HFFc6 (cell line): ENCODE data around the gene RFXAP. TPM values are rescaled to one million over a fixed set of nuclear protein-coding genes. Genes with fewer than 3 reads are reported as not detected.

ENCODE experiments used
- DNase-seq: peaks from one replicate; pipeline ENCODE4 v3.0.0-alpha.2; 2018
- H3K27ac Mint-ChIP-seq: 2 replicates; pipeline ENCODE4 v1.8.0; 2020; ENCODE audit warnings: mild to moderate bottlenecking, mixed read lengths
- H3K27me3 Mint-ChIP-seq: 2 replicates; pipeline ENCODE4 v1.8.0; 2021; ENCODE audit warnings: mild to moderate bottlenecking, moderate library complexity, mixed read lengths; ENCODE audit not compliant: insufficient read depth
- H3K36me3 Mint-ChIP-seq: 2 replicates; pipeline ENCODE4 v1.8.0; 2021; ENCODE audit warnings: low read depth, mixed read lengths
- H3K4me1 Mint-ChIP-seq: 2 replicates; pipeline ENCODE4 v1.8.0; 2020; ENCODE audit warnings: low read depth, mixed read lengths
- H3K4me3 Mint-ChIP-seq: 2 replicates; pipeline ENCODE4 v1.8.0; 2020; ENCODE audit warnings: mild to moderate bottlenecking, moderate library complexity, mixed read lengths
- H3K9me3 Mint-ChIP-seq: 2 replicates; pipeline ENCODE4 v1.8.0; 2020; ENCODE audit warnings: mild to moderate bottlenecking, mixed read lengths
- CTCF ChIP-seq: fragments of 200-600 bp; sonication (generic); IDR thresholded peaks from 2 replicates; pipeline ENCODE4 v1.5.0; 2021; ENCODE audit warnings: antibody characterized with exemption, mild to moderate bottlenecking
- total RNA-seq, 6 experiments: library from RNA; stranded (reverse); fragmentation: NEBNext Ultra II Directional; extraction: Animal tissue kit (Norgen Biotek cat#: 25700); gene quantifications; 2 replicates in 1 of 6; 3 replicates in 5 of 6; pipeline ENCODE4 v1.2.3, GENCODE V29; 2021

The RFXAP gene
- total RNA-seq, 6 experiments from 2014 or later = 3.4 to 4.6 (median 3.9) TPM

- H3K4me1 Mint-ChIP-seq = no peaks in the 10 kb centered on the region
- no peak for TF ChIP-seq CTCF
- peaks cover 2% of the 10 kb centered on the region; the same call in 1 of the 2 replicates for H3K27me3 Mint-ChIP-seq
- no peaks in the 10 kb centered on the region for H3K36me3 Mint-ChIP-seq
- H3K4me3 Mint-ChIP-seq = no peak overlapping the region
- no peaks in the 10 kb centered on the region for H3K9me3 Mint-ChIP-seq
- no peak overlapping the region for H3K27ac Mint-ChIP-seq
- DNase-seq = no peak
Measured at GRCh38 chr13:36840718-36841250, 21.8 kb downstream of the RFXAP start.

- Mint-ChIP-seq H3K4me1 (no peaks in the 10 kb centered on the region), H3K36me3 (no peaks in the 10 kb centered on the region), H3K4me3 (no peak overlapping the region), H3K27me3 (peaks cover 2% of the 10 kb centered on the region; the same call in 1 of the 2 replicates), H3K27ac (no peak overlapping the region), H3K9me3 (no peaks in the 10 kb centered on the region)
- no peak for TF ChIP-seq CTCF
- DNase-seq = no peak
Measured at GRCh38 chr13:36841391-36841790, 22.4 kb downstream of the RFXAP start.

GRCh38 chr13:36847606-36848005, 28.6 kb downstream of the RFXAP start:
- TF ChIP-seq CTCF = no peak
- Mint-ChIP-seq H3K36me3 (no peaks in the 10 kb centered on the region), H3K4me1 (no peaks in the 10 kb centered on the region), H3K27me3 (no peaks in the 10 kb centered on the region), H3K27ac (no peak overlapping the region), H3K4me3 (no peak overlapping the region), H3K9me3 (no peaks in the 10 kb centered on the region)
- DNase-seq = no peak

- H3K4me3 Mint-ChIP-seq = no peak overlapping the region
- H3K9me3 Mint-ChIP-seq = no peaks in the 10 kb centered on the region
- H3K4me1 Mint-ChIP-seq = no peaks in the 10 kb centered on the region
- H3K36me3 Mint-ChIP-seq = no peaks in the 10 kb centered on the region
- no peak overlapping the region for H3K27ac Mint-ChIP-seq
- H3K27me3 Mint-ChIP-seq = no peaks in the 10 kb centered on the region
- peak; percentile 71 for TF ChIP-seq CTCF
- no peak for DNase-seq
Measured at GRCh38 chr13:36848199-36848982, 29.4 kb downstream of the RFXAP start.

- TF ChIP-seq CTCF = peak; percentile 67
- no peaks in the 10 kb centered on the region for H3K27me3 Mint-ChIP-seq
- no peaks in the 10 kb centered on the region for H3K36me3 Mint-ChIP-seq
- H3K4me3 Mint-ChIP-seq = no peak overlapping the region
- H3K4me1 Mint-ChIP-seq = no peaks in the 10 kb centered on the region
- DNase-seq = no peak
- H3K9me3 Mint-ChIP-seq = no peaks in the 10 kb centered on the region
- peak overlapping the region; percentile 1; the same call in 1 of the 2 replicates for H3K27ac Mint-ChIP-seq
Measured at GRCh38 chr13:36850790-36851438, 31.9 kb downstream of the RFXAP start.
